ENCODE results near the gene SPRYD4. TPM values are rescaled to one million over a fixed set of nuclear protein-coding genes. Genes with fewer than 3 reads are reported as not detected.

SPRYD4 gene
- total RNA-seq, 1 donor from 2014 or later, result 3.2 TPM

GRCh38 chr12:56521590-56522371 lies 53.4 kb downstream of the SPRYD4 start, which contains the start of gene RBMS2:
Gene RBMS2, plus strand, starts transcription at chr12:56521820. Its CDS starts 204 bp downstream, at chr12:56522024.
- ATAC-seq, result peak; percentile 87

GRCh38 chr12:56522411-56523193 lies 54.2 kb downstream of the SPRYD4 start:
- no peak for ATAC-seq

GRCh38 chr12:56528846-56529245 lies 60.5 kb downstream of the SPRYD4 start:
- ATAC-seq, result no peak

Other genes starting within 250 kb of the SPRYD4 start
- gene RNF41, start 246.7 kb upstream of the SPRYD4 start, total RNA-seq, result 26.9 TPM
- 26.5 TPM for gene NABP2, start 244.2 kb upstream of the SPRYD4 start, total RNA-seq
- not detected for gene SLC39A5, start 238.5 kb upstream of the SPRYD4 start, total RNA-seq
- 19.8 TPM for gene ANKRD52, start 210.2 kb upstream of the SPRYD4 start, total RNA-seq
- gene COQ10A, start 201.6 kb upstream of the SPRYD4 start, total RNA-seq, result 3.1 TPM
- gene CS, start 168.2 kb upstream of the SPRYD4 start, total RNA-seq, result 215 TPM
- gene CNPY2, start 152.6 kb upstream of the SPRYD4 start, total RNA-seq, result 67.7 TPM
- gene PAN2, start 134.6 kb upstream of the SPRYD4 start, total RNA-seq, result 21.4 TPM
- gene IL23A, start 129.7 kb upstream of the SPRYD4 start, total RNA-seq, result 1.8 TPM
- gene STAT2, start 108.5 kb upstream of the SPRYD4 start, total RNA-seq, result 54.5 TPM
- gene APOF, start 105.7 kb upstream of the SPRYD4 start, total RNA-seq, result not detected
- 10.5 TPM for gene TIMELESS, start 19.2 kb upstream of the SPRYD4 start, total RNA-seq
- not detected for gene MIP, start 13.9 kb upstream of the SPRYD4 start, total RNA-seq
- gene GLS2, start 19.6 kb downstream of the SPRYD4 start, total RNA-seq, result 2.6 TPM
- gene RBMS2, start 53.2 kb downstream of the SPRYD4 start, total RNA-seq, result 11.3 TPM
- gene BAZ2A, start 161.7 kb downstream of the SPRYD4 start, total RNA-seq, result 49.9 TPM
- gene ATP5F1B, start 177.4 kb downstream of the SPRYD4 start, total RNA-seq, result 674 TPM
- gene PTGES3, start 219.7 kb downstream of the SPRYD4 start, total RNA-seq, result 153 TPM